Natural killer cell (primary cell): ENCODE measurements around the gene BRPF1. TPM values are rescaled to one million over a fixed set of nuclear protein-coding genes. Genes with fewer than 3 reads are reported as not detected.
A peak's percentile ranks its signal among the peaks of the same experiment; 100 is the strongest.

Experiments used
- ATAC-seq, 3 donors: fragments of 150-1000 bp in 2 of 3; fragments of 200-7000 bp in 1 of 3; cut with Tn5 transposase; 1 replicate in 1 of 3; 2 replicates in 2 of 3; pipeline ENCODE4 v1.10.0; 2021; ENCODE audit warnings: mild to moderate bottlenecking in 2 of 3, moderate library complexity in 2 of 3
- DNase-seq, 2 donors: peaks; one replicate each; pipeline versions ENCODE4 v3.0.0 to v3.0.0-alpha.2; 2013 to 2021; ENCODE audit warnings: mixed read lengths in 1 of 2
- H3K27ac ChIP-seq: one replicate; pipeline ENCODE4 v1.5.1; 2013; ENCODE audit warnings: mild to moderate bottlenecking, low read length
- H3K27me3 ChIP-seq: one replicate; pipeline ENCODE4 v1.6.1; 2013; ENCODE audit warnings: low read length; ENCODE audit not compliant: control insufficient read depth, insufficient read depth
- H3K36me3 ChIP-seq: one replicate; pipeline ENCODE4 v1.6.1; 2013; ENCODE audit warnings: low read length; ENCODE audit not compliant: control insufficient read depth, insufficient read depth
- H3K4me1 ChIP-seq: one replicate; pipeline ENCODE4 v1.6.1; 2013; ENCODE audit warnings: low read length; ENCODE audit not compliant: control insufficient read depth, insufficient read depth
- H3K4me3 ChIP-seq: one replicate; pipeline ENCODE4 v1.5.1; 2013; ENCODE audit warnings: low read length
- H3K9me3 ChIP-seq: one replicate; pipeline ENCODE4 v1.6.1; 2013; ENCODE audit warnings: low read length; ENCODE audit not compliant: control insufficient read depth, insufficient read depth
- H3K27ac Mint-ChIP-seq, 2 donors: one replicate each; pipeline ENCODE4 v1.8.0; 2022; ENCODE audit warnings: mild to moderate bottlenecking in 2 of 2, mixed read lengths in 2 of 2, moderate library complexity in 1 of 2
- H3K27me3 Mint-ChIP-seq, 2 donors: one replicate each; pipeline ENCODE4 v1.8.0; 2022; ENCODE audit warnings: low read depth in 2 of 2, mixed read lengths in 2 of 2
- H3K36me3 Mint-ChIP-seq: one replicate; pipeline ENCODE4 v1.8.0; 2022; ENCODE audit warnings: mixed read lengths
- H3K4me1 Mint-ChIP-seq, 2 donors: one replicate each; pipeline ENCODE4 v1.8.0; 2022; ENCODE audit warnings: mixed read lengths in 2 of 2
- H3K4me3 Mint-ChIP-seq: one replicate; pipeline ENCODE4 v1.8.0; 2022; ENCODE audit warnings: mild to moderate bottlenecking, moderate library complexity, mixed read lengths
- H3K9me3 Mint-ChIP-seq, 2 donors: one replicate each; pipeline ENCODE4 v1.8.0; 2022; ENCODE audit warnings: mixed read lengths in 2 of 2
- WGBS: methylation state at CpG from one replicate; pipeline ENCODE4 v1.1.7; 2013; ENCODE audit warnings: missing lambda C conversion rate; ENCODE audit not compliant: insufficient coverage; 5-methylcytosine and 5-hydroxymethylcytosine counted together
- intact Hi-C: fragments of 100-400 bp; cut with micrococcal nuclease; formaldehyde crosslinking; loops from one replicate; pipeline ENCODE4 v1.14.2; 2022
- total RNA-seq, 4 donors: library from RNA; stranded (reverse); fragments of 120-200 nt in 1 of 4; gene quantifications; one replicate each; pipeline versions ENCODE4 v1.2.3 to v1.2.4, GENCODE V29; 2013 to 2022
- TF ChIP-seq, protein P1 (sequence below): fragments of 200-600 bp; IDR thresholded peaks from one replicate; pipeline ENCODE4 v1.8.0; 2022; ENCODE audit warnings: antibody characterized with exemption

BRPF1 gene, protein sequence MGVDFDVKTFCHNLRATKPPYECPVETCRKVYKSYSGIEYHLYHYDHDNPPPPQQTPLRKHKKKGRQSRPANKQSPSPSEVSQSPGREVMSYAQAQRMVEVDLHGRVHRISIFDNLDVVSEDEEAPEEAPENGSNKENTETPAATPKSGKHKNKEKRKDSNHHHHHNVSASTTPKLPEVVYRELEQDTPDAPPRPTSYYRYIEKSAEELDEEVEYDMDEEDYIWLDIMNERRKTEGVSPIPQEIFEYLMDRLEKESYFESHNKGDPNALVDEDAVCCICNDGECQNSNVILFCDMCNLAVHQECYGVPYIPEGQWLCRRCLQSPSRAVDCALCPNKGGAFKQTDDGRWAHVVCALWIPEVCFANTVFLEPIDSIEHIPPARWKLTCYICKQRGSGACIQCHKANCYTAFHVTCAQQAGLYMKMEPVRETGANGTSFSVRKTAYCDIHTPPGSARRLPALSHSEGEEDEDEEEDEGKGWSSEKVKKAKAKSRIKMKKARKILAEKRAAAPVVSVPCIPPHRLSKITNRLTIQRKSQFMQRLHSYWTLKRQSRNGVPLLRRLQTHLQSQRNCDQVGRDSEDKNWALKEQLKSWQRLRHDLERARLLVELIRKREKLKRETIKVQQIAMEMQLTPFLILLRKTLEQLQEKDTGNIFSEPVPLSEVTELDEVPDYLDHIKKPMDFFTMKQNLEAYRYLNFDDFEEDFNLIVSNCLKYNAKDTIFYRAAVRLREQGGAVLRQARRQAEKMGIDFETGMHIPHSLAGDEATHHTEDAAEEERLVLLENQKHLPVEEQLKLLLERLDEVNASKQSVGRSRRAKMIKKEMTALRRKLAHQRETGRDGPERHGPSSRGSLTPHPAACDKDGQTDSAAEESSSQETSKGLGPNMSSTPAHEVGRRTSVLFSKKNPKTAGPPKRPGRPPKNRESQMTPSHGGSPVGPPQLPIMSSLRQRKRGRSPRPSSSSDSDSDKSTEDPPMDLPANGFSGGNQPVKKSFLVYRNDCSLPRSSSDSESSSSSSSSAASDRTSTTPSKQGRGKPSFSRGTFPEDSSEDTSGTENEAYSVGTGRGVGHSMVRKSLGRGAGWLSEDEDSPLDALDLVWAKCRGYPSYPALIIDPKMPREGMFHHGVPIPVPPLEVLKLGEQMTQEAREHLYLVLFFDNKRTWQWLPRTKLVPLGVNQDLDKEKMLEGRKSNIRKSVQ (N-terminal part only)
- total RNA-seq = 10 to 100 TPM; 45.1 to 72.1 (median 66.5) TPM
- 36.6 TPM for total RNA-seq (2013)

DNA sequence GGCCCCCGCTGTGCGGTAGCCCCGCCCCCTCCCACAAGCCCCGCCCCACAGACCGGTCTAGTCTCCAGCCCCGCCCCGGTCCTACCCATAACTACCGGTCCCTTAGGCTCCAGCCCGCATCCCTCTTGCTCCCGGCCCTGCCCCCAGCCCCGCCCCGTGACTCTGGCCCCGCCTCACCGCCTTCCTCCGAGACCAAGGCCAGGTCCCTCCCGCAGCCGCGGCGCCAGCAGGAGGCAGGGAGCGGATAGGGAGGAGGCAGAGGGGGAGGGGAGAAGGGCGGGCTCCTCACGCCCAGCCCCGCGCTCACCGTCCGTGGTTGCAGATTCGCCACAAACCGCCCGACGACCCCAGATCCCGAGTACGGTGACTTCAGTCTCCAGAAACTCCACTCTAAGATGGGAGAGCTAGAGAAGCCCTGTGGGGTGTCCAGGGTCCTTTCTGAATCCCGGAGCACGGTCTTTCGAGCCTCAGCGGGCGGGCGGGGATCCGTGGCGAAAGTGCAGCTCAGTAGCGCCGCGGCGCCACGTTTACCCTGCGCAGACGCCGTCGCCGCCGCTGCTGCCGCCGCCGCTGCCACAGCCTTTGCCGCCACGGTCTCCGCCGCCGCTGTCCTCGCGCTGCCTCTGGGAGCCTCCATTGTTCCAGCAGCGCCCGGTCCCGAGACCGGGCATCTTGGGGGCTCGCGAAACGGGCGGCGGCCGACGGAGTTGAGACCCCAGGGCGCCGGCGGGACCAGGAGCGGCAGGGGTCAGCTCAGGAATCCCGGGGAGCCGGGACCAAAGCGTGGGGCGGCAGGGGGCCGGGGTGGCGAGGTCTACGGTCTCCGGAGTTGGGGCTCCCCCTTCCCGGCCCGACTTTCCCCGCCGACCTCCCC, at the start of gene BRPF1:
Gene BRPF1 (plus strand): TSS at position 530 of the 874 bp plus-strand sequence. CDS start 2,406 bp downstream, outside the sequence.
- DNase-seq (peak; percentile 93 to 99), ATAC-seq (peak; percentile 89 to 96 (median 90))
- intact Hi-C loops = loop anchor here (1.0 to 5.0 kb wide), 4 partner anchors 18 to 334 kb away; partner anchors contain the start of genes ARPC4, MTMR14, OGG1 and SETD5
- Histone ChIP-seq H3K9me3 (no peaks in the 10 kb centered on the region), H3K36me3 (peaks cover 13% of the 10 kb centered on the region), H3K4me3 (peak within 1 kb of the TSS; percentile 96), H3K27ac (peak within 1 kb of the TSS; percentile 96), H3K4me1 (peaks cover 40% of the 10 kb centered on the region), H3K27me3 (no peaks in the 10 kb centered on the region)
- no peaks in the 10 kb centered on the region for H3K9me3 Mint-ChIP-seq
- peaks cover 49 to 65% of the 10 kb centered on the region in 2 donors for H3K4me1 Mint-ChIP-seq
- TF ChIP-seq, protein P1, sequence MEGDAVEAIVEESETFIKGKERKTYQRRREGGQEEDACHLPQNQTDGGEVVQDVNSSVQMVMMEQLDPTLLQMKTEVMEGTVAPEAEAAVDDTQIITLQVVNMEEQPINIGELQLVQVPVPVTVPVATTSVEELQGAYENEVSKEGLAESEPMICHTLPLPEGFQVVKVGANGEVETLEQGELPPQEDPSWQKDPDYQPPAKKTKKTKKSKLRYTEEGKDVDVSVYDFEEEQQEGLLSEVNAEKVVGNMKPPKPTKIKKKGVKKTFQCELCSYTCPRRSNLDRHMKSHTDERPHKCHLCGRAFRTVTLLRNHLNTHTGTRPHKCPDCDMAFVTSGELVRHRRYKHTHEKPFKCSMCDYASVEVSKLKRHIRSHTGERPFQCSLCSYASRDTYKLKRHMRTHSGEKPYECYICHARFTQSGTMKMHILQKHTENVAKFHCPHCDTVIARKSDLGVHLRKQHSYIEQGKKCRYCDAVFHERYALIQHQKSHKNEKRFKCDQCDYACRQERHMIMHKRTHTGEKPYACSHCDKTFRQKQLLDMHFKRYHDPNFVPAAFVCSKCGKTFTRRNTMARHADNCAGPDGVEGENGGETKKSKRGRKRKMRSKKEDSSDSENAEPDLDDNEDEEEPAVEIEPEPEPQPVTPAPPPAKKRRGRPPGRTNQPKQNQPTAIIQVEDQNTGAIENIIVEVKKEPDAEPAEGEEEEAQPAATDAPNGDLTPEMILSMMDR = no peak
- peak within 1 kb of the TSS; percentile 98 for H3K4me3 Mint-ChIP-seq
- H3K27ac Mint-ChIP-seq = peak within 1 kb of the TSS; percentile 93 to 94
- no peaks in the 10 kb centered on the region for H3K27me3 Mint-ChIP-seq
- under 1% methylated on average over 88 of the region's 88 CpGs for WGBS
- H3K36me3 Mint-ChIP-seq = no peaks in the 10 kb centered on the region

DNA sequence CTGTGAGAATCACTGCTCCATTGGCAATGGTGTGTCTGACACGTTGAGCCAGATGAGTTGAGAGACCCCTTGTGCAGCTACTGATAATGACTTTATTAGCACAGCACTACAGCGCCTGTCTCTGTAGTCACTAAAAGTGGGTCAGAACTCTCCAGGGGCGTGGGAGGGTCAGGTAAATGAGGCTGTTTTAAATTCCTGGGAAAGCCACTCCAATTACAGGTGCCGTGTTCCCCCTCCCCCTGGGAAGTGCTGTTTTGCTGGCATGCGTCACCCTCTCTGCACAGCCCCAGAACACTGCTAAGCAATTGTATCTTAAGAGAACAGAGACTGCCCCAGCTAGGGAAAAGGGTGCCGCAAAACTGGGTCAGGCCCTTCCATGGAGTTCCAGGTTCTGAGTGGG, 49.4 kb upstream of the BRPF1 start:
- H3K9me3 ChIP-seq = no peaks in the 10 kb centered on the region
- H3K27ac ChIP-seq = no peak overlapping the region
- no peaks in the 10 kb centered on the region for H3K27me3 ChIP-seq
- 96% methylated on average over 6 of the region's 6 CpGs for WGBS
- ATAC-seq (no peak), DNase-seq (no peak)
- Mint-ChIP-seq H3K9me3 (no peaks in the 10 kb centered on the region), H3K27me3 (no peaks in the 10 kb centered on the region), H3K27ac (no peak overlapping the region), H3K4me3 (no peak overlapping the region), H3K36me3 (peaks cover 27% of the 10 kb centered on the region), H3K4me1 (peaks cover 4 to 12% of the 10 kb centered on the region in 2 donors)
- no peak overlapping the region for H3K4me3 ChIP-seq
- TF ChIP-seq, protein P1 = no peak
- peaks cover 95% of the 10 kb centered on the region for H3K36me3 ChIP-seq
- intact Hi-C loops = no loop called here
- no peaks in the 10 kb centered on the region for H3K4me1 ChIP-seq

DNA sequence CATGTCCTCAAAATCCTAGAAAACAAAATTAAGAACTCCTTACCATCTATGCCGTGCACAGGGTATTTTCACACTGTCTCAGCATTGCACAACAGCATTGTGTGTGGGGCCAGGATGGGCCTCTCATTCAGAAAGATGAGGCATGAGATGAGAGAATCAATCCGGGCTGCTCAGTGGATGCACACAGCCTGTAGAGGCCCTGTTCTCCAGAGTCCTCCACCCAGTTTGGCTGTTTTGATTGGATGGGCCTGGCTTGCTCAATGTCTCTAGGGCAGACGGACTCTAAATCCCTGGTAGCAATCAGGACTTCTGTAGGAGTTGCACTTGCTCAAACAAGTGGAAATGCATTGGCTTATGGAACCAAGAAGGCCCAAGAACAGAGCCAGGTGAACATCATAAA, 48.1 kb upstream of the BRPF1 start:
- ATAC-seq (no peak), DNase-seq (no peak)
- H3K4me1 Mint-ChIP-seq = peaks cover 4 to 10% of the 10 kb centered on the region in 2 donors
- Histone ChIP-seq H3K27me3 (no peaks in the 10 kb centered on the region), H3K27ac (no peak overlapping the region), H3K9me3 (no peaks in the 10 kb centered on the region), H3K36me3 (peaks cover 92% of the 10 kb centered on the region), H3K4me3 (no peak overlapping the region), H3K4me1 (no peaks in the 10 kb centered on the region)
- H3K9me3 Mint-ChIP-seq = no peaks in the 10 kb centered on the region
- TF ChIP-seq, protein P1 = no peak
- no peak overlapping the region for H3K27ac Mint-ChIP-seq
- peaks cover 23% of the 10 kb centered on the region for H3K36me3 Mint-ChIP-seq
- H3K27me3 Mint-ChIP-seq = no peaks in the 10 kb centered on the region
- WGBS = 98% methylated on average over 3 of the region's 3 CpGs
- intact Hi-C loops = no loop called here
- H3K4me3 Mint-ChIP-seq = no peak overlapping the region
